Dermis blood vessel endothelial cell (primary cell): ENCODE measurements around the gene UBE2G2. TPM values are rescaled to one million over a fixed set of nuclear protein-coding genes. Genes with fewer than 3 reads are reported as not detected.

Experiments
- DNase-seq: peaks from one replicate; pipeline ENCODE4 v3.0.0; 2010
- total RNA-seq: library from RNA; depleted of rRNA; stranded (reverse); fragments of >200 nt; gene quantifications from 2 replicates; pipeline ENCODE4 v1.2.3, GENCODE V29; 2014

Gene UBE2G2
- total RNA-seq, 1 donor from 2014 or later = 85.3 TPM

- DNase-seq = peak; percentile 12
These were observed 78.2 kb downstream of the UBE2G2 start for GRCh38 chr21:44723177-44724131.

- no peak for DNase-seq
These were observed 78.9 kb downstream of the UBE2G2 start for GRCh38 chr21:44722731-44723130.

GRCh38 chr21:44720170-44720569 lies 81.5 kb downstream of the UBE2G2 start:
- no peak for DNase-seq

Other genes starting within 250 kb of the UBE2G2 start
- not detected in 2 replicates for gene KRTAP10-3, start 243.0 kb downstream of the UBE2G2 start, total RNA-seq
- not detected in 2 replicates for gene KRTAP10-4, start 228.1 kb downstream of the UBE2G2 start, total RNA-seq
- not detected in 2 replicates for gene KRTAP10-5, start 221.2 kb downstream of the UBE2G2 start, total RNA-seq
- not detected in 2 replicates for gene KRTAP10-6, start 209.3 kb downstream of the UBE2G2 start, total RNA-seq
- not detected in 2 replicates for gene KRTAP10-7, start 201.2 kb downstream of the UBE2G2 start, total RNA-seq
- gene KRTAP10-8, start 189.7 kb downstream of the UBE2G2 start, total RNA-seq = not detected in 2 replicates
- not detected in 2 replicates for gene KRTAP10-9, start 174.7 kb downstream of the UBE2G2 start, total RNA-seq
- not detected in 2 replicates for gene KRTAP10-10, start 164.5 kb downstream of the UBE2G2 start, total RNA-seq
- not detected in 2 replicates for gene KRTAP10-11, start 155.4 kb downstream of the UBE2G2 start, total RNA-seq
- not detected in 2 replicates for gene KRTAP12-4, start 147.2 kb downstream of the UBE2G2 start, total RNA-seq
- gene KRTAP12-3, start 143.9 kb downstream of the UBE2G2 start, total RNA-seq = not detected in 2 replicates
- gene KRTAP12-2, start 134.9 kb downstream of the UBE2G2 start, total RNA-seq = not detected in 2 replicates
- not detected in 2 replicates for gene KRTAP12-1, start 119.7 kb downstream of the UBE2G2 start, total RNA-seq
- gene KRTAP10-12, start 104.6 kb downstream of the UBE2G2 start, total RNA-seq = not detected in 2 replicates
- 0.47 and 1.0 TPM in 2 replicates for gene TSPEAR, start 90.2 kb downstream of the UBE2G2 start, total RNA-seq
- gene SUMO3, start 16.2 kb upstream of the UBE2G2 start, total RNA-seq = 75.2 and 107 TPM in 2 replicates
- 505 and 528 TPM in 2 replicates for gene PTTG1IP, start 71.9 kb upstream of the UBE2G2 start, total RNA-seq
- 0.05 and 0.34 TPM in 2 replicates for gene ITGB2, start 119.1 kb upstream of the UBE2G2 start, total RNA-seq
- 24.8 and 32.7 TPM in 2 replicates for gene SLX9, start 138.2 kb upstream of the UBE2G2 start, total RNA-seq